H1 (cell line): ENCODE measurements around the gene SORBS1. TPM values are rescaled to one million over a fixed set of nuclear protein-coding genes. Genes with fewer than 3 reads are reported as not detected.

ENCODE experiments used
- CTCF ChIA-PET: fragments of 300-600 bp; sonication (Branson Sonifier 250); formaldehyde crosslinking; loops from one replicate; lab custom pipeline; 2021; ENCODE audit not compliant: partially characterized antibody; lab: Charles Lee
- POLR2A ChIA-PET: fragments of 300-600 bp; sonication (Branson Sonifier 250); formaldehyde crosslinking; loops from one replicate; lab custom pipeline; 2021; ENCODE audit warnings: inconsistent platforms; ENCODE audit not compliant: partially characterized antibody; lab: Charles Lee
- DNase-seq, 2 experiments: peaks; one replicate each; pipeline versions ENCODE4 v3.0.0 to v3.0.0-alpha.2; 2010 to 2022; ENCODE audit warnings: low spot score in 2 of 2, low read depth in 1 of 2, mixed read lengths in 1 of 2
- FAIRE-seq: peaks from 2 replicates; lab custom pipeline; 2011; peaks lifted over from hg19 to GRCh38; lab: Jason Lieb, UNC
- H2AFZ ChIP-seq: 2 replicates; pipeline ENCODE4 v1.8.1; 2012; ENCODE audit warnings: low read length, inconsistent platforms
- H2AK5ac ChIP-seq: 2 replicates; pipeline ENCODE4 v1.6.1; 2013; ENCODE audit warnings: low read depth, low read length
- H2BK120ac ChIP-seq: replicated peaks from 2 replicates; pipeline ENCODE3; 2013; ENCODE audit warnings: low read depth, low read length, inconsistent platforms
- H2BK12ac ChIP-seq: 2 replicates; pipeline ENCODE4 v1.6.1; 2013; ENCODE audit warnings: low read depth, low read length
- H2BK15ac ChIP-seq: 2 replicates; pipeline ENCODE4 v1.6.1; 2013; ENCODE audit warnings: low read length
- H2BK20ac ChIP-seq: 2 replicates; pipeline ENCODE4 v1.6.1; 2013; ENCODE audit warnings: low read length
- H2BK5ac ChIP-seq: 2 replicates; pipeline ENCODE4 v1.6.1; 2013; ENCODE audit warnings: low read depth, low read length
- H3K14ac ChIP-seq: 2 replicates; pipeline ENCODE4 v1.6.1; 2013; ENCODE audit warnings: inconsistent platforms; ENCODE audit not compliant: insufficient read length
- H3K18ac ChIP-seq: 2 replicates; pipeline ENCODE4 v1.6.1; 2013; ENCODE audit warnings: low read length; ENCODE audit errors: extremely low read depth
- H3K23ac ChIP-seq: 2 replicates; pipeline ENCODE4 v1.6.1; 2013; ENCODE audit warnings: inconsistent platforms; ENCODE audit not compliant: insufficient read length
- H3K23me2 ChIP-seq: 2 replicates; pipeline ENCODE4 v1.6.1; 2013; ENCODE audit warnings: low read depth, low read length
- H3K27ac ChIP-seq: 2 replicates; pipeline ENCODE4 v1.6.1; 2011; ENCODE audit warnings: low read depth, low read length, inconsistent platforms
- H3K27me3 ChIP-seq, 4 experiments: replicated peaks in 1 of 4; 1 replicate in 1 of 4; 2 replicates in 3 of 4; pipeline versions ENCODE4 v1.6.1 to v1.8.1; 2011 to 2013; ENCODE audit warnings: low read length in 3 of 4, mild to moderate bottlenecking in 3 of 4, inconsistent platforms in 2 of 4, mixed read lengths in 2 of 4, moderate library complexity in 1 of 4; ENCODE audit not compliant: control insufficient read depth in 3 of 4, insufficient read depth in 3 of 4; ENCODE audit errors: extremely low read depth in 1 of 4
- H3K36me3 ChIP-seq, 4 experiments: 2 replicates each; pipeline versions ENCODE4 v1.6.1 to v1.8.1; 2011 to 2013; ENCODE audit warnings: mild to moderate bottlenecking in 4 of 4, low read length in 3 of 4, moderate library complexity in 2 of 4, control low read depth in 1 of 4, inconsistent platforms in 1 of 4; ENCODE audit not compliant: insufficient read depth in 4 of 4, control insufficient read depth in 2 of 4
- H3K4ac ChIP-seq: replicated peaks from 2 replicates; pipeline ENCODE3; 2013; ENCODE audit warnings: low read length, low read depth, mixed read lengths, inconsistent platforms; ENCODE audit not compliant: insufficient read length
- H3K4me1 ChIP-seq, 4 experiments: replicated peaks in 1 of 4; 1 replicate in 1 of 4; 2 replicates in 3 of 4; pipeline versions ENCODE4 v1.6.1 to v1.8.1; 2011 to 2013; ENCODE audit warnings: low read length in 3 of 4, inconsistent platforms in 2 of 4, mixed read lengths in 1 of 4; ENCODE audit not compliant: insufficient read depth in 4 of 4, control insufficient read depth in 3 of 4
- H3K4me2 ChIP-seq, 2 experiments: 2 replicates each; pipeline versions ENCODE4 v1.6.1 to v1.8.1; 2011 to 2013; ENCODE audit warnings: low read depth in 2 of 2, low read length in 2 of 2, control low read depth in 1 of 2, inconsistent platforms in 1 of 2, mild to moderate bottlenecking in 1 of 2; ENCODE audit not compliant: insufficient read depth in 1 of 2
- H3K4me3 ChIP-seq, 4 experiments: fragments of 200-600, 300-600 bp in 1 of 4; sonication (generic), shearing (Covaris generic), sonication (Bioruptor Twin) in 1 of 4; 2 replicates each; pipeline versions ENCODE4 v1.5.1 to v1.8.1; 2011 to 2016; ENCODE audit warnings: low read length in 4 of 4, low read depth in 3 of 4, control low read depth in 2 of 4, inconsistent platforms in 2 of 4, mild to moderate bottlenecking in 2 of 4, mixed read lengths in 1 of 4, moderate library complexity in 1 of 4; ENCODE audit not compliant: insufficient read depth in 2 of 4; ENCODE audit errors: extremely low read depth in 1 of 4
- H3K56ac ChIP-seq: replicated peaks from 2 replicates; pipeline ENCODE3; 2013; ENCODE audit warnings: low read depth, mild to moderate bottlenecking, mixed read lengths, low read length, inconsistent platforms; ENCODE audit not compliant: insufficient read length
- H3K79me1 ChIP-seq: 2 replicates; pipeline ENCODE4 v1.6.1; 2013; ENCODE audit warnings: low read depth, low read length, control low read depth
- H3K79me2 ChIP-seq, 2 experiments: 2 replicates each; pipeline versions ENCODE4 v1.6.1 to v1.8.1; 2012 to 2013; ENCODE audit warnings: low read length in 2 of 2, mild to moderate bottlenecking in 2 of 2, inconsistent platforms in 1 of 2; ENCODE audit not compliant: insufficient read depth in 2 of 2, control insufficient read depth in 1 of 2
- H3K9ac ChIP-seq, 4 experiments: replicated peaks in 1 of 4; 1 replicate in 1 of 4; 2 replicates in 3 of 4; pipeline versions ENCODE4 v1.6.1 to v1.8.1; 2011 to 2013; ENCODE audit warnings: low read depth in 3 of 4, low read length in 3 of 4, control low read depth in 2 of 4, mild to moderate bottlenecking in 2 of 4, moderate library complexity in 2 of 4, inconsistent platforms in 1 of 4; ENCODE audit errors: extremely low read depth in 1 of 4
- H3K9me3 ChIP-seq, 2 experiments: 2 replicates each; pipeline versions ENCODE4 v1.6.1 to v1.8.1; 2012 to 2013; ENCODE audit warnings: mild to moderate bottlenecking in 2 of 2, moderate library complexity in 2 of 2, control low read depth in 1 of 2, inconsistent platforms in 1 of 2, low read depth in 1 of 2, low read length in 1 of 2, mixed read lengths in 1 of 2; ENCODE audit not compliant: insufficient read depth in 2 of 2
- H4K20me1 ChIP-seq, 2 experiments: replicated peaks in 1 of 2; 2 replicates each; pipeline versions ENCODE3 to v1.8.1; 2011 to 2013; ENCODE audit warnings: inconsistent platforms in 2 of 2, low read length in 2 of 2, mild to moderate bottlenecking in 1 of 2; ENCODE audit not compliant: insufficient read depth in 2 of 2, control insufficient read depth in 1 of 2
- H4K5ac ChIP-seq: 2 replicates; pipeline ENCODE4 v1.6.1; 2013; ENCODE audit warnings: low read length, low read depth, mixed read lengths, inconsistent platforms; ENCODE audit not compliant: insufficient read length
- H4K8ac ChIP-seq: 2 replicates; pipeline ENCODE4 v1.8.0; 2013; ENCODE audit warnings: mild to moderate bottlenecking, moderate library complexity, low read length, inconsistent platforms; ENCODE audit not compliant: insufficient read depth; ENCODE audit errors: extremely low read depth
- H4K91ac ChIP-seq: replicated peaks from 2 replicates; pipeline ENCODE3; 2013; ENCODE audit warnings: low read length, mixed read lengths, inconsistent platforms; ENCODE audit not compliant: insufficient read length
- CHD2 ChIP-seq: IDR thresholded peaks from 2 replicates; pipeline ENCODE4 v1.6.1; 2012; ENCODE audit warnings: low read length, improper control_type of control experiment
- EP300 ChIP-seq, 2 experiments: IDR thresholded peaks; 1 replicate in 1 of 2; 2 replicates in 1 of 2; pipeline ENCODE4 v1.6.1; 2011 to 2012; ENCODE audit warnings: low read depth in 2 of 2, low read length in 2 of 2, mild to moderate bottlenecking in 2 of 2, borderline replicate concordance in 1 of 2, inconsistent platforms in 1 of 2, moderate library complexity in 1 of 2
- GTF2F1 ChIP-seq: IDR thresholded peaks from 2 replicates; pipeline ENCODE4 v1.6.1; 2012; ENCODE audit warnings: low read depth, low read length, improper control_type of control experiment, borderline replicate concordance
- HDAC2 ChIP-seq, 2 experiments: fragments of 300-600 bp in 1 of 2; sonication (generic) in 1 of 2; IDR thresholded peaks; 2 replicates each; pipeline ENCODE4 v1.6.1; 2011 to 2012; ENCODE audit warnings: low read depth in 2 of 2, low read length in 2 of 2, mild to moderate bottlenecking in 2 of 2, moderate library complexity in 2 of 2, borderline replicate concordance in 1 of 2, inconsistent platforms in 1 of 2
- HDAC6 ChIP-seq: IDR thresholded peaks from one replicate; pipeline ENCODE4 v1.7.1; 2012; ENCODE audit warnings: low read depth, mild to moderate bottlenecking, inconsistent platforms, low read length, moderate library complexity
- NANOG ChIP-seq: IDR thresholded peaks from 2 replicates; pipeline ENCODE4 v1.6.1; 2011; ENCODE audit warnings: low read length, low read depth, mild to moderate bottlenecking, inconsistent platforms; ENCODE audit not compliant: insufficient read depth, poor library complexity, severe bottlenecking
- POLR2A ChIP-seq, 2 experiments: IDR thresholded peaks; 1 replicate in 1 of 2; 2 replicates in 1 of 2; pipeline ENCODE4 v1.6.1; 2011; ENCODE audit warnings: low read depth in 2 of 2, low read length in 2 of 2, mild to moderate bottlenecking in 2 of 2; ENCODE audit errors: control extremely low read depth in 1 of 2
- POU5F1 ChIP-seq: IDR thresholded peaks from 2 replicates; pipeline ENCODE4 v1.6.1; 2011; ENCODE audit warnings: low read depth, mild to moderate bottlenecking, low read length, moderate library complexity
- SP4 ChIP-seq: IDR thresholded peaks from 2 replicates; pipeline ENCODE4 v1.6.1; 2012; ENCODE audit warnings: low read length, inconsistent platforms
- TCF12 ChIP-seq: IDR thresholded peaks from 2 replicates; pipeline ENCODE4 v1.6.1; 2011; ENCODE audit warnings: low read depth, mild to moderate bottlenecking, low read length
- USF2 ChIP-seq: IDR thresholded peaks from 2 replicates; pipeline ENCODE4 v1.6.1; 2011; ENCODE audit warnings: low read length, improper control_type of control experiment
- WGBS, 2 experiments: shearing (Covaris generic) in 1 of 2; methylation state at CpG; one replicate each; pipeline versions ENCODE4 v1.1.6 to v1.1.7; 2013 to 2015; ENCODE audit warnings: low lambda C conversion rate in 2 of 2, mixed read lengths in 2 of 2, inconsistent platforms in 1 of 2, low coverage in 1 of 2, missing lambda C conversion rate in 1 of 2; ENCODE audit not compliant: insufficient replicate concordance in 2 of 2, insufficient coverage in 1 of 2, insufficient read length in 1 of 2; ENCODE audit errors: extremely low coverage in 1 of 2, missing lambda C conversion rate in 1 of 2; 5-methylcytosine and 5-hydroxymethylcytosine counted together
- polyA plus RNA-seq, 7 experiments: library from polyadenylated mRNA; depleted of rRNA in 3 of 7; stranded (reverse) in 5 of 7; unstranded in 2 of 7; fragments of >200 nt in 5 of 7; fragments of 200-250 nt in 2 of 7; gene quantifications; 1 replicate in 5 of 7; 2 replicates in 1 of 7; 4 replicates in 1 of 7; pipeline versions ENCODE4 v1.2.1 to v1.2.3, GENCODE V29; 2011 to 2013; ENCODE audit warnings: missing spikeins in 2 of 7, mixed read lengths in 2 of 7
- total RNA-seq: library from RNA; stranded (reverse); fragmentation: NEBNext Ultra II Directional; extraction: Animal tissue kit (Norgen Biotek cat#: 25700); gene quantifications from 2 replicates; pipeline ENCODE4 v1.2.1, GENCODE V29; 2021

The SORBS1 gene
- total and polyA plus RNA-seq, 2 of the 8 experiments (the other 6 are each of a cell fraction or from before 2014, with no cell fraction given): 16.0 to 35.0 TPM

GRCh38 chr10:95536894-95537541 lies 24.2 kb downstream of the SORBS1 start:
- Histone ChIP-seq H3K23ac (no peak overlapping the region), H3K9ac (no peak overlapping the region), H4K20me1 (peaks cover 11 to 24% of the 10 kb centered on the region in 2 experiments), H3K9me3 (no peaks in the 10 kb centered on the region), H2BK5ac (no peak overlapping the region), H2BK20ac (no peak overlapping the region), H3K27ac (no peak overlapping the region), H3K4ac (no peak overlapping the region), H3K18ac (no peak overlapping the region), H2AK5ac (peak overlapping the region; percentile 26; the same call in 1 of the 2 replicates), H3K27me3 (peaks cover 0 to 8% (median 3%) of the 10 kb centered on the region in 4 experiments; a peak in 4 of 7 replicates), H4K91ac (no peak overlapping the region), H3K36me3 (no peaks in the 10 kb centered on the region), H3K14ac (no peak overlapping the region), H2AFZ (no peak overlapping the region), H3K79me1 (peaks cover 20% of the 10 kb centered on the region), H4K5ac (no peak overlapping the region), H3K23me2 (no peaks in the 10 kb centered on the region), H2BK120ac (no peak overlapping the region), H4K8ac (no peak overlapping the region), H3K4me2 (no peak overlapping the region), H3K4me1 (peaks cover 3 to 15% (median 9%) of the 10 kb centered on the region in 4 experiments), H2BK12ac (no peak overlapping the region), H3K56ac (no peak overlapping the region), H3K4me3 (no peak overlapping the region), H2BK15ac (no peak overlapping the region), H3K79me2 (peaks cover 3 to 69% of the 10 kb centered on the region in 2 experiments)
- ChIA-PET POLR2A (interaction anchor here (1.2 to 1.4 kb wide), 2 partner anchors 9 to 91 kb away, joined by 3 to 9 read pairs; no protein-coding TSS in a partner anchor), CTCF (interaction anchor here (0.6 kb wide), 1 partner anchor 294 kb away, joined by 3 read pairs; no protein-coding TSS in a partner anchor)
- no peak for FAIRE-seq
- no peak for DNase-seq
- 92% methylated on average over 8 of the region's 8 CpGs; no CpG with 5 or more reads in 1 of the 2 experiments for WGBS, 2 experiments
- TF ChIP-seq CHD2 (no peak), GTF2F1 (no peak), SP4 (no peak), HDAC6 (no peak), POU5F1 (no peak), TCF12 (no peak), POLR2A (IDR thresholded peaks at IDR 0.05; ENCODE audit: control extremely low read depth in 1 of 2, low read depth in 2 of 2, low read length in 2 of 2) (no peak), HDAC2 (IDR thresholded peaks at IDR 0.05; ENCODE audit: borderline replicate concordance in 1 of 2, low read depth in 2 of 2, low read length in 2 of 2) (no peak), EP300 (IDR thresholded peaks at IDR 0.05; ENCODE audit: borderline replicate concordance in 1 of 2, low read depth in 2 of 2, low read length in 2 of 2) (no peak), NANOG (no peak), USF2 (no peak)
